Esophagus muscularis mucosa (tissue), 4 donors: ENCODE measurements around the gene CACNG1. TPM values are rescaled to one million over a fixed set of nuclear protein-coding genes. Genes with fewer than 3 reads are reported as not detected.
"Not testable (repeated sequence)": the region's sequence is repeated elsewhere in the genome, so short reads cannot be mapped to it uniquely, and the experiment has no call there.

Source experiments
- DNase-seq: peaks from one replicate; pipeline ENCODE4 v3.0.0-alpha.2; 2017; ENCODE audit errors: extremely low spot score
- H3K27ac ChIP-seq, 4 donors: fragments of 200-600 bp; sonication (generic); replicated peaks in 1 of 4; 1 replicate in 3 of 4; 2 replicates in 1 of 4; pipeline ENCODE4 v1.5.1; 2016 to 2019; ENCODE audit warnings: mild to moderate bottlenecking in 1 of 4
- H3K27me3 ChIP-seq, 4 donors: fragments of 200-600 bp; sonication (generic); one replicate each; pipeline versions ENCODE4 v1.5.1 to v1.6.0; 2016 to 2019
- H3K36me3 ChIP-seq, 4 donors: fragments of 200-600 bp; sonication (generic); one replicate each; pipeline ENCODE4 v1.5.1; 2016 to 2019
- H3K4me1 ChIP-seq, 4 donors: fragments of 200-600 bp; sonication (generic); one replicate each; pipeline ENCODE4 v1.5.1; 2016 to 2019
- H3K4me3 ChIP-seq, 4 donors: fragments of 200-600 bp; sonication (generic); 1 replicate in 2 of 4; 2 replicates in 2 of 4; pipeline ENCODE4 v1.5.1; 2016 to 2019; ENCODE audit warnings: mild to moderate bottlenecking in 4 of 4, moderate library complexity in 1 of 4
- H3K9me3 ChIP-seq, 4 donors: fragments of 200-600 bp; sonication (generic); 1 replicate in 3 of 4; 2 replicates in 1 of 4; pipeline ENCODE4 v1.5.1; 2016 to 2019
- CTCF ChIP-seq, 3 experiments: fragments of 200-600 bp in 2 of 3; fragments of 450-650 bp in 1 of 3; sonication (generic) in 2 of 3; IDR thresholded peaks; one replicate each; pipeline ENCODE4 v1.5.1; 2017 to 2019; ENCODE audit warnings: antibody characterized with exemption in 3 of 3, mild to moderate bottlenecking in 2 of 3, moderate library complexity in 1 of 3
- EP300 ChIP-seq: sonication (generic); formaldehyde crosslinking; IDR thresholded peaks from one replicate; pipeline ENCODE4 v1.6.1; 2017; ENCODE audit warnings: antibody characterized with exemption
- POLR2A ChIP-seq: fragments of 450-650 bp; IDR thresholded peaks from one replicate; pipeline ENCODE4 v1.6.1; 2017; ENCODE audit warnings: antibody characterized with exemption, moderate library complexity, mild to moderate bottlenecking, low read depth
- POLR2AphosphoS5 ChIP-seq, 2 donors: sonication (generic); formaldehyde crosslinking; IDR thresholded peaks; one replicate each; pipeline ENCODE4 v1.6.1; 2017; ENCODE audit warnings: antibody characterized with exemption in 2 of 2
- WGBS: methylation state at CpG from one replicate; pipeline ENCODE4 v1.1.5; 2018; 5-methylcytosine and 5-hydroxymethylcytosine counted together
- intact Hi-C: fragments of 100-400 bp; cut with DNase I; formaldehyde crosslinking; loops from one replicate; pipeline ENCODE4 v1.15.1; 2023
- total RNA-seq, 4 donors: library from RNA; depleted of rRNA; stranded (reverse); fragments of >200 nt; gene quantifications; one replicate each; pipeline versions ENCODE4 v1.1.0 to v1.2.1, GENCODE V29; 2016

Gene CACNG1
- total RNA-seq, 4 donors from 2014 or later = not detected

- H3K27me3 ChIP-seq = no peaks in the 10 kb centered on the region
- no peak overlapping the region for H3K4me3 ChIP-seq
- H3K4me1 ChIP-seq = peaks cover 0 to 2% (median under 1%) of the 10 kb centered on the region in 4 donors
- no peak for TF ChIP-seq POLR2AphosphoS5 (IDR thresholded peaks at IDR 0.05)
- TF ChIP-seq POLR2A = no peak
- no peak for TF ChIP-seq CTCF (IDR thresholded peaks at IDR 0.05)
- TF ChIP-seq EP300 = no peak
- intact Hi-C loops = no loop called here
- no peaks in the 10 kb centered on the region for H3K9me3 ChIP-seq
- peaks cover 0 to 29% (median 14%) of the 10 kb centered on the region in 4 donors for H3K36me3 ChIP-seq
- H3K27ac ChIP-seq = no peak overlapping the region
- no peak for DNase-seq
Measured at GRCh38 chr17:67090341-67090740, 46.0 kb downstream of the CACNG1 start.

- intact Hi-C loops = no loop called here
- no peaks in the 10 kb centered on the region for H3K27me3 ChIP-seq
- no peak overlapping the region for H3K27ac ChIP-seq
- peaks cover 0 to 5% (median 2%) of the 10 kb centered on the region in 4 donors for H3K4me1 ChIP-seq
- DNase-seq = no peak
- 94% methylated on average over 5 of the region's 5 CpGs for WGBS
- no peaks in the 10 kb centered on the region for H3K9me3 ChIP-seq
- H3K4me3 ChIP-seq = no peak overlapping the region
- TF ChIP-seq POLR2AphosphoS5 (IDR thresholded peaks at IDR 0.05) (no peak), EP300 (no peak), POLR2A (no peak), CTCF (IDR thresholded peaks at IDR 0.05) (no peak)
- H3K36me3 ChIP-seq = peaks cover 0 to 11% (median 0%) of the 10 kb centered on the region in 4 donors
Measured at GRCh38 chr17:67092291-67092690, 47.9 kb downstream of the CACNG1 start.

GRCh38 chr17:67092710-67093109, 48.4 kb downstream of the CACNG1 start:
- H3K9me3 ChIP-seq, H3K27ac ChIP-seq, H3K36me3 ChIP-seq, H3K27me3 ChIP-seq, H3K4me3 ChIP-seq, H3K4me1 ChIP-seq, DNase-seq, intact Hi-C loops: not testable (repeated sequence)
- 86% methylated on average over 7 of the region's 7 CpGs for WGBS

GRCh38 chr17:67093348-67093747, 49.0 kb downstream of the CACNG1 start:
- Histone ChIP-seq H3K9me3 (no peaks in the 10 kb centered on the region), H3K36me3 (peaks cover 0 to 3% (median 0%) of the 10 kb centered on the region in 4 donors), H3K27me3 (no peaks in the 10 kb centered on the region), H3K4me1 (peaks cover 0 to 8% (median 5%) of the 10 kb centered on the region in 4 donors), H3K4me3 (no peak overlapping the region), H3K27ac (no peak overlapping the region)
- intact Hi-C loops = no loop called here
- TF ChIP-seq POLR2A = no peak
- TF ChIP-seq EP300 = no peak
- no peak for TF ChIP-seq CTCF (IDR thresholded peaks at IDR 0.05)
- no peak for TF ChIP-seq POLR2AphosphoS5 (IDR thresholded peaks at IDR 0.05)
- DNase-seq = no peak
- 87% methylated on average over 2 of the region's 2 CpGs for WGBS

- not testable (repeated sequence) for H3K4me1 ChIP-seq, H3K4me3 ChIP-seq
Measured at GRCh38 chr17:67095291-67095690, 50.9 kb downstream of the CACNG1 start.

GRCh38 chr17:67095803-67096202, 51.4 kb downstream of the CACNG1 start:
- Histone ChIP-seq H3K4me3 (no peak overlapping the region), H3K27ac (no peak overlapping the region), H3K36me3 (peaks cover 0 to 3% (median 0%) of the 10 kb centered on the region in 4 donors), H3K9me3 (no peaks in the 10 kb centered on the region), H3K27me3 (no peaks in the 10 kb centered on the region), H3K4me1 (peaks cover 0 to 8% (median 6%) of the 10 kb centered on the region in 4 donors)
- DNase-seq = no peak
- TF ChIP-seq CTCF (IDR thresholded peaks at IDR 0.05) = no peak
- TF ChIP-seq POLR2A = no peak
- TF ChIP-seq POLR2AphosphoS5 (IDR thresholded peaks at IDR 0.05) = no peak
- TF ChIP-seq EP300 = no peak
- 100% methylated on average over 1 of the region's 1 CpG for WGBS
- intact Hi-C loops = no loop called here

More at GRCh38 chr17:67095291-67095690, 50.9 kb downstream of the CACNG1 start:
- H3K27me3 ChIP-seq, H3K36me3 ChIP-seq, H3K27ac ChIP-seq, intact Hi-C loops, H3K9me3 ChIP-seq, DNase-seq: not testable (repeated sequence)
- 56% methylated on average over 1 of the region's 1 CpG for WGBS
